Activated CD4-positive, CD25-positive, alpha-beta regulatory T cell treated with anti-CD3 and anti-CD28 coated beads, Interleukin-2, amount 50 U/mL, for 24 hours (primary cell): ENCODE measurements around the gene PLAAT2.
"Not testable (repeated sequence)": the region's sequence is repeated elsewhere in the genome, so short reads cannot be mapped to it uniquely, and the experiment has no call there.

Experiments used
- ATAC-seq, 2 donors: fragments of 150-1000 bp; cut with Tn5 transposase; one replicate each; pipeline ENCODE4 v1.10.0; 2021; ENCODE audit warnings: mild to moderate bottlenecking in 1 of 2, moderate library complexity in 1 of 2

The PLAAT2 gene

GRCh38 chr11:63563201-63564055 lies at the start of gene PLAAT2:
Gene PLAAT2, minus strand, starts transcription at chr11:63563379. Its CDS starts 55 bp downstream, at chr11:63563324.
- ATAC-seq: no peak

GRCh38 chr11:63612181-63612580 lies 49.0 kb upstream of the PLAAT2 start:
- no peak for ATAC-seq

GRCh38 chr11:63611395-63611747 lies 48.2 kb upstream of the PLAAT2 start:
- ATAC-seq: no peak

- ATAC-seq: no peak
Observed at GRCh38 chr11:63610604-63611394, 47.6 kb upstream of the PLAAT2 start.

- ATAC-seq: no peak
Observed at GRCh38 chr11:63609971-63610580, 46.9 kb upstream of the PLAAT2 start.

- ATAC-seq: no peak
Observed at GRCh38 chr11:63609536-63609935, 46.4 kb upstream of the PLAAT2 start.

- ATAC-seq: no peak
Observed at GRCh38 chr11:63608353-63609345, 45.5 kb upstream of the PLAAT2 start.

GRCh38 chr11:63603180-63603518 lies 40.0 kb upstream of the PLAAT2 start:
- no peak for ATAC-seq

- ATAC-seq: not testable (repeated sequence)
Observed at GRCh38 chr11:63602290-63603179, 39.4 kb upstream of the PLAAT2 start.

- ATAC-seq: no peak
Observed at GRCh38 chr11:63599211-63600122, 36.3 kb upstream of the PLAAT2 start.

GRCh38 chr11:63598556-63598955 lies 35.4 kb upstream of the PLAAT2 start:
- no peak for ATAC-seq

GRCh38 chr11:63595296-63595695 lies 32.1 kb upstream of the PLAAT2 start:
- no peak for ATAC-seq

GRCh38 chr11:63592975-63593395 lies 29.8 kb upstream of the PLAAT2 start:
- ATAC-seq: no peak

- ATAC-seq: no peak
Observed at GRCh38 chr11:63590024-63590788, 27.0 kb upstream of the PLAAT2 start.

- no peak for ATAC-seq
Observed at GRCh38 chr11:63589000-63589399, 25.8 kb upstream of the PLAAT2 start.

GRCh38 chr11:63586451-63587166 lies 23.4 kb upstream of the PLAAT2 start:
- no peak for ATAC-seq

GRCh38 chr11:63583357-63583677 lies 20.1 kb upstream of the PLAAT2 start:
- no peak for ATAC-seq

GRCh38 chr11:63581224-63581623 lies 18.0 kb upstream of the PLAAT2 start:
- not testable (repeated sequence) for ATAC-seq

GRCh38 chr11:63578882-63579281 lies 15.7 kb upstream of the PLAAT2 start:
- ATAC-seq: not testable (repeated sequence)
